Panc1 (cell line): ENCODE measurements around the gene PEDS1. TPM values are rescaled to one million over a fixed set of nuclear protein-coding genes. Genes with fewer than 3 reads are reported as not detected.
A peak's percentile ranks its signal among the peaks of the same experiment; 100 is the strongest.

Experiments used
- ATAC-seq: fragments of 200-7000 bp; cut with Tn5 transposase; 2 replicates; pipeline ENCODE4 v1.9.1; 2020; ENCODE audit warnings: mild to moderate bottlenecking, moderate library complexity
- BruUV-seq: library from RNA; stranded (reverse); fragments of 400-500 nt; replicated peaks from 2 replicates; lab custom pipeline; 2021; lab: Mats Ljungman, UMichigan
- CTCF ChIA-PET: fragments of 300-600 bp; sonication (Branson Sonifier 250); formaldehyde crosslinking; loops from one replicate; lab custom pipeline; 2022; ENCODE audit warnings: antibody characterized with exemption; lab: Charles Lee
- POLR2A ChIA-PET: fragments of 300-600 bp; sonication (Branson Sonifier 250); formaldehyde crosslinking; loops from one replicate; lab custom pipeline; 2022; ENCODE audit warnings: antibody characterized with exemption; lab: Charles Lee
- DNase-seq: peaks from one replicate; pipeline ENCODE4 v3.0.0-alpha.2; 2010; ENCODE audit warnings: low read depth, low spot score
- H3K27ac ChIP-seq: 2 replicates; pipeline ENCODE4 v1.5.1; 2011; ENCODE audit warnings: mild to moderate bottlenecking, low read length, inconsistent platforms
- H3K27me3 ChIP-seq: fragments of 200-500 bp; sonication (Bioruptor generic); 2 replicates; pipeline ENCODE4 v1.6.0; 2014; ENCODE audit warnings: low read length, inconsistent platforms; ENCODE audit not compliant: control insufficient read depth, insufficient read depth
- H3K36me3 ChIP-seq: fragments of 200-500 bp; sonication (Bioruptor generic); 2 replicates; pipeline ENCODE4 v1.5.1; 2014; ENCODE audit warnings: inconsistent platforms, mild to moderate bottlenecking, low read length, moderate library complexity; ENCODE audit not compliant: control insufficient read depth, insufficient read depth
- H3K4me1 ChIP-seq: 2 replicates; pipeline ENCODE4 v1.5.1; 2011; ENCODE audit warnings: inconsistent platforms, mild to moderate bottlenecking, low read length, moderate library complexity; ENCODE audit not compliant: control insufficient read depth, insufficient read depth
- H3K4me3 ChIP-seq, 2 experiments: 2 replicates each; pipeline ENCODE4 v1.5.1; 2011 to 2012; ENCODE audit warnings: low read depth in 2 of 2, low read length in 2 of 2, mild to moderate bottlenecking in 2 of 2, inconsistent platforms in 1 of 2, moderate library complexity in 1 of 2
- H3K9me3 ChIP-seq: fragments of 200-500 bp; sonication (Bioruptor generic); 2 replicates; pipeline ENCODE4 v1.5.1; 2014; ENCODE audit warnings: low read depth, mild to moderate bottlenecking, inconsistent platforms, low read length, moderate library complexity; ENCODE audit not compliant: control insufficient read depth, insufficient read depth
- POLR2AphosphoS5 ChIP-seq: IDR thresholded peaks from 2 replicates; pipeline ENCODE4 v1.6.1; 2012; ENCODE audit warnings: mild to moderate bottlenecking, low read depth, low read length, moderate library complexity
- SIN3A ChIP-seq: IDR thresholded peaks from 2 replicates; pipeline ENCODE4 v1.6.1; 2012; ENCODE audit warnings: low read depth, mild to moderate bottlenecking, low read length, moderate library complexity, borderline replicate concordance; ENCODE audit not compliant: insufficient read depth
- TCF7L2 ChIP-seq: IDR thresholded peaks from 2 replicates; pipeline ENCODE4 v1.6.1; 2011; ENCODE audit warnings: mild to moderate bottlenecking, low read depth, low read length, inconsistent platforms
- in situ Hi-C: cut with HindIII; loops from 2 replicates; pipeline ENCODE4 v1.10.0; 2016; ENCODE audit warnings: low sequenced_read_pairs, low pct_unique_long_range_greater_than_20kb
- intact Hi-C: fragments of 100-400 bp; cut with micrococcal nuclease; formaldehyde crosslinking; loops from one replicate; pipeline ENCODE4 v1.10.0; 2022; ENCODE audit not compliant: unreplicated experiment
- total RNA-seq: library from RNA; stranded (reverse); gene quantifications from one replicate; pipeline ENCODE4 v1.2.1, GENCODE V29; 2021; ENCODE audit not compliant: unreplicated experiment
- TF ChIP-seq, protein P1 (sequence below): fragments of 450-650 bp; IDR thresholded peaks from 2 replicates; pipeline ENCODE4 v1.5.1; 2017; ENCODE audit warnings: mild to moderate bottlenecking
- TF ChIP-seq, protein P2 (sequence below), 2 experiments: IDR thresholded peaks; 2 replicates each; pipeline ENCODE4 v1.6.1; 2011 to 2012; ENCODE audit warnings: low read depth in 2 of 2, control low read depth in 1 of 2, low read length in 1 of 2, mild to moderate bottlenecking in 1 of 2, moderate library complexity in 1 of 2; ENCODE audit not compliant: insufficient read depth in 1 of 2

The PEDS1 gene
- total RNA-seq, 1 experiment from 2014 or later = 88.9 TPM

DNA sequence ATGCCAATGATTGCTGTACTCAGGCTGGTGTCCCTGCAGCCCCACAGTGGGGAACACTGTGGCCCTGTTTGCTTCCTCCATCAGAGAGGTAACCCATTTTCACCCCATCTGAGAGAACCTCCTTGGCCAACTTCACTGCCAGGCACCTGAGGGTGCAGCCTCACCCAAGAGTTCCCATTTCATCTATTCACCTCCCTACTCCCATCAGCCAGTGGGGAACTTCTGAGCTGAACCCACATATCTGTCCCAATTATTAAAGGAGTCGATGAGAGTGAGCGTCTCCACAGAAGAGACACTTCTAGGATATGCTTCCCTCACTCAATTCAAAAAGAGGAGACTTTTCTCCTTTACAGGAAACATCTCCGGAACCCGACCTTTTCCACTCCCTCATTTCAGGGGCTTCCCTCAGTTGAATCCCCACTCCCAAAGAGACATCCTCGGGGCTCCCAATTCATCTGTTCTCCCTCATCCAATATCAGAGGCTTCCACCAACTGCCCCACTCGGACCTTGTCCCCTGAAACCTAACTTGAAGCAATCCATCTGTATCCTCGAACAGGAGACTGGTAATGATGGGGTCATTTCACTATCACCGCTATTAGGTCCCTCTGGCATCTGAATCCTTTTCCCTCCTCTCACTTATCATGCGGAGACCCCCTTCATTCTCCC, 41.6 kb downstream of the PEDS1 start:
- DNase-seq (no peak), ATAC-seq (no peak)
- CTCF ChIA-PET = no interaction called here
- TF ChIP-seq POLR2AphosphoS5 (no peak), SIN3A (no peak), TCF7L2 (no peak)
- TF ChIP-seq, protein P1, sequence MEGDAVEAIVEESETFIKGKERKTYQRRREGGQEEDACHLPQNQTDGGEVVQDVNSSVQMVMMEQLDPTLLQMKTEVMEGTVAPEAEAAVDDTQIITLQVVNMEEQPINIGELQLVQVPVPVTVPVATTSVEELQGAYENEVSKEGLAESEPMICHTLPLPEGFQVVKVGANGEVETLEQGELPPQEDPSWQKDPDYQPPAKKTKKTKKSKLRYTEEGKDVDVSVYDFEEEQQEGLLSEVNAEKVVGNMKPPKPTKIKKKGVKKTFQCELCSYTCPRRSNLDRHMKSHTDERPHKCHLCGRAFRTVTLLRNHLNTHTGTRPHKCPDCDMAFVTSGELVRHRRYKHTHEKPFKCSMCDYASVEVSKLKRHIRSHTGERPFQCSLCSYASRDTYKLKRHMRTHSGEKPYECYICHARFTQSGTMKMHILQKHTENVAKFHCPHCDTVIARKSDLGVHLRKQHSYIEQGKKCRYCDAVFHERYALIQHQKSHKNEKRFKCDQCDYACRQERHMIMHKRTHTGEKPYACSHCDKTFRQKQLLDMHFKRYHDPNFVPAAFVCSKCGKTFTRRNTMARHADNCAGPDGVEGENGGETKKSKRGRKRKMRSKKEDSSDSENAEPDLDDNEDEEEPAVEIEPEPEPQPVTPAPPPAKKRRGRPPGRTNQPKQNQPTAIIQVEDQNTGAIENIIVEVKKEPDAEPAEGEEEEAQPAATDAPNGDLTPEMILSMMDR = no peak
- TF ChIP-seq, protein P2, sequence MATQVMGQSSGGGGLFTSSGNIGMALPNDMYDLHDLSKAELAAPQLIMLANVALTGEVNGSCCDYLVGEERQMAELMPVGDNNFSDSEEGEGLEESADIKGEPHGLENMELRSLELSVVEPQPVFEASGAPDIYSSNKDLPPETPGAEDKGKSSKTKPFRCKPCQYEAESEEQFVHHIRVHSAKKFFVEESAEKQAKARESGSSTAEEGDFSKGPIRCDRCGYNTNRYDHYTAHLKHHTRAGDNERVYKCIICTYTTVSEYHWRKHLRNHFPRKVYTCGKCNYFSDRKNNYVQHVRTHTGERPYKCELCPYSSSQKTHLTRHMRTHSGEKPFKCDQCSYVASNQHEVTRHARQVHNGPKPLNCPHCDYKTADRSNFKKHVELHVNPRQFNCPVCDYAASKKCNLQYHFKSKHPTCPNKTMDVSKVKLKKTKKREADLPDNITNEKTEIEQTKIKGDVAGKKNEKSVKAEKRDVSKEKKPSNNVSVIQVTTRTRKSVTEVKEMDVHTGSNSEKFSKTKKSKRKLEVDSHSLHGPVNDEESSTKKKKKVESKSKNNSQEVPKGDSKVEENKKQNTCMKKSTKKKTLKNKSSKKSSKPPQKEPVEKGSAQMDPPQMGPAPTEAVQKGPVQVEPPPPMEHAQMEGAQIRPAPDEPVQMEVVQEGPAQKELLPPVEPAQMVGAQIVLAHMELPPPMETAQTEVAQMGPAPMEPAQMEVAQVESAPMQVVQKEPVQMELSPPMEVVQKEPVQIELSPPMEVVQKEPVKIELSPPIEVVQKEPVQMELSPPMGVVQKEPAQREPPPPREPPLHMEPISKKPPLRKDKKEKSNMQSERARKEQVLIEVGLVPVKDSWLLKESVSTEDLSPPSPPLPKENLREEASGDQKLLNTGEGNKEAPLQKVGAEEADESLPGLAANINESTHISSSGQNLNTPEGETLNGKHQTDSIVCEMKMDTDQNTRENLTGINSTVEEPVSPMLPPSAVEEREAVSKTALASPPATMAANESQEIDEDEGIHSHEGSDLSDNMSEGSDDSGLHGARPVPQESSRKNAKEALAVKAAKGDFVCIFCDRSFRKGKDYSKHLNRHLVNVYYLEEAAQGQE (IDR thresholded peaks at IDR 0.05; ENCODE audit: insufficient read depth in 1 of 2, low read depth in 2 of 2, low read length in 1 of 2) = no peak
- Histone ChIP-seq H3K36me3 (no peaks in the 10 kb centered on the region; the same call in 1 of the 2 replicates), H3K4me3 (peak overlapping the region; percentile 91 to 98), H3K9me3 (no peaks in the 10 kb centered on the region), H3K27ac (peak overlapping the region; percentile 96), H3K27me3 (no peaks in the 10 kb centered on the region), H3K4me1 (peaks cover 65% of the 10 kb centered on the region)
- POLR2A ChIA-PET = no interaction called here
- intact Hi-C loops (no loop called here), in situ Hi-C loops (no loop called here)
- TSS peak; percentile 82 for BruUV-seq

DNA sequence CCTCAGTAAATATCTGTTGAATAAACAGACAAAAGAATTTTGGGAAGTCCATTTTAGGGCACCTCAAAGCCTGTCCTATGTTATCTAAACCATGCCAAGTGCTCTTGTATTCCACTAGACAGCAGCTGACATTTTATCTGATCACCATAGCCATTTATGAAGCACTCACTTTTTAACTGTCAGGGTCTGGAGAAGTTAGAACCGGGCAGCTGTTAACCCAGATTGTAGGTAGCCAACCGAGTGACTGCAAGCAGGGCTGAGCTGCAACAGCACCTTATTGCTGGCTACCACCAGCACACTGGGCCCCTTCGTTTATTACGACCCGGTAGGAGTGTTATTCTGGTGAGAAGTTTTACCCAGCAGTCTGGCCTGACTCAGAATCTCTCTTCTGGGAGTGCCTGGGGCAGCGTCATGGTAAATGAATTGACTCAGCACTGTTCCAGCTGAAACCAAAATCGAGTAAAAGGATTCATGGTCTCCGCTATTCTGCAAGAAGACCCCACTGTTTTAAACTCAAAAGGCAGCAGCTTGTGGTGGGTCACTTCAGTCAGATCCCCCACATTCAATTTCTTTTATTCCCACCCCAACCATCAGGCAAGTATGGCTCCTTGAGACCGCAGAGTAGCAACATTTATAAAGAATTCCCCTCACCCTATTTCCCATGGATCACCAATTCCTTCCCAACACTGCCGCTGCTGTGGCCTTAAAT, 42.2 kb downstream of the PEDS1 start:
- Histone ChIP-seq H3K27ac (peak overlapping the region; percentile 96), H3K4me1 (peaks cover 70% of the 10 kb centered on the region), H3K4me3 (peak overlapping the region; percentile 91 to 98), H3K36me3 (no peaks in the 10 kb centered on the region; the same call in 1 of the 2 replicates), H3K27me3 (no peaks in the 10 kb centered on the region), H3K9me3 (no peaks in the 10 kb centered on the region)
- TF ChIP-seq POLR2AphosphoS5 = no peak
- no peak for TF ChIP-seq TCF7L2
- TF ChIP-seq SIN3A = no peak
- TF ChIP-seq, protein P2 (IDR thresholded peaks at IDR 0.05; ENCODE audit: insufficient read depth in 1 of 2, low read depth in 2 of 2, low read length in 1 of 2) = no peak
- TF ChIP-seq, protein P1 = no peak
- in situ Hi-C loops (no loop called here), intact Hi-C loops (no loop called here)
- no TSS peak for BruUV-seq
- POLR2A ChIA-PET = interaction anchor here (0.5 kb wide), 1 partner anchor 40 kb away, joined by 3 read pairs; no protein-coding TSS in a partner anchor
- DNase-seq (no peak), ATAC-seq (no peak)
- CTCF ChIA-PET = no interaction called here
